HCT116 (cell line): Measurements from ENCODE around the gene EGFR. TPM values are rescaled to one million over a fixed set of nuclear protein-coding genes. Genes with fewer than 3 reads are reported as not detected.
A peak's percentile ranks its signal among the peaks of the same experiment; 100 is the strongest.

Experiments
- ATAC-seq: fragments of 200-7000 bp; cut with Tn5 transposase; 2 replicates; pipeline ENCODE4 v1.9.1; 2020; ENCODE audit warnings: mild to moderate bottlenecking, moderate library complexity
- BruUV-seq: library from RNA; stranded (reverse); fragments of 400-500 nt; replicated peaks from 2 replicates; lab custom pipeline; 2021; lab: Mats Ljungman, UMichigan
- CTCF ChIA-PET: fragments of 300-600 bp; sonication (Branson Sonifier 250); formaldehyde crosslinking; loops from one replicate; lab custom pipeline; 2021; ENCODE audit warnings: antibody characterized with exemption; lab: Charles Lee
- POLR2A ChIA-PET: fragments of 300-600, 350-600 bp; sonication (Branson Sonifier 250); formaldehyde crosslinking; loops from one replicate; lab custom pipeline; 2021; ENCODE audit warnings: antibody characterized with exemption; lab: Charles Lee
- RAD21 ChIA-PET, 2 experiments: fragments of 300-600 bp; sonication (Branson Sonifier 250); formaldehyde crosslinking; loops; one replicate each; lab custom pipeline; 2023; ENCODE audit warnings: low total read pairs in 2 of 2; ENCODE audit not compliant: uncharacterized antibody in 2 of 2, unreplicated experiment in 2 of 2, low non-redundant PET in 1 of 2; lab: Charles Lee
- DNase-seq: peaks from one replicate; pipeline ENCODE4 v3.0.0-alpha.2; 2010; ENCODE audit warnings: low read depth, low spot score
- H2AFZ ChIP-seq: fragments of 200-600 bp; shearing (Covaris generic), sonication (generic); 2 replicates; pipeline ENCODE4 v1.6.1; 2017; ENCODE audit warnings: low read depth, mixed run types, mixed read lengths, antibody characterized with exemption, low read length; ENCODE audit not compliant: poor library complexity, severe bottlenecking
- H3K27ac ChIP-seq: 2 replicates; pipeline ENCODE4 v1.5.1; 2012; ENCODE audit warnings: low read depth, low read length
- H3K27me3 ChIP-seq: fragments of 200-600 bp; sonication (generic); 2 replicates; pipeline ENCODE4 v1.6.1; 2016; ENCODE audit warnings: mixed run types, low read length, mixed read lengths; ENCODE audit not compliant: insufficient read depth
- H3K36me3 ChIP-seq, 2 experiments: fragments of 200-500 bp in 1 of 2; fragments of 200-600 bp in 1 of 2; sonication (Bioruptor generic) in 1 of 2; sonication (generic) in 1 of 2; 2 replicates each; pipeline versions ENCODE4 v1.5.1 to v1.6.1; 2014 to 2016; ENCODE audit warnings: low read length in 2 of 2, inconsistent platforms in 1 of 2, mixed read lengths in 1 of 2, mixed run types in 1 of 2; ENCODE audit not compliant: insufficient read depth in 2 of 2, control insufficient read depth in 1 of 2
- H3K4me1 ChIP-seq, 2 experiments: fragments of 200-600 bp in 1 of 2; sonication (generic) in 1 of 2; 2 replicates each; pipeline versions ENCODE4 v1.5.1 to v1.6.1; 2012 to 2017; ENCODE audit warnings: low read length in 2 of 2, inconsistent platforms in 1 of 2, mild to moderate bottlenecking in 1 of 2, mixed read lengths in 1 of 2, mixed run types in 1 of 2, moderate library complexity in 1 of 2; ENCODE audit not compliant: insufficient read depth in 2 of 2, control insufficient read depth in 1 of 2
- H3K4me2 ChIP-seq: fragments of 200-600 bp; sonication (generic); 2 replicates; pipeline ENCODE4 v1.6.1; 2017; ENCODE audit warnings: mixed run types, low read length, mixed read lengths
- H3K4me3 ChIP-seq, 2 experiments: fragments of 200-600 bp in 1 of 2; sonication (generic) in 1 of 2; replicated peaks in 1 of 2; 2 replicates each; pipeline ENCODE4 v1.5.1; 2011 to 2016; ENCODE audit warnings: low read length in 2 of 2, control low read depth in 1 of 2, low read depth in 1 of 2, mild to moderate bottlenecking in 1 of 2, mixed read lengths in 1 of 2, mixed run types in 1 of 2
- H3K79me2 ChIP-seq: fragments of 200-600 bp; sonication (generic); 2 replicates; pipeline ENCODE4 v1.6.1; 2017; ENCODE audit warnings: mild to moderate bottlenecking, mixed run types, low read length, moderate library complexity, mixed read lengths; ENCODE audit not compliant: insufficient read depth
- H3K9ac ChIP-seq: fragments of 200-600 bp; sonication (generic); 2 replicates; pipeline ENCODE4 v1.6.1; 2016; ENCODE audit warnings: low read length, mixed read lengths
- H3K9me2 ChIP-seq: fragments of 200-600 bp; sonication (generic), shearing (Covaris generic); 2 replicates; pipeline ENCODE4 v1.6.1; 2017; ENCODE audit warnings: mixed run types, mild to moderate bottlenecking, moderate library complexity; ENCODE audit not compliant: insufficient read depth
- H3K9me3 ChIP-seq, 2 experiments: fragments of 200-500 bp in 1 of 2; fragments of 200-600 bp in 1 of 2; sonication (Bioruptor generic) in 1 of 2; sonication (generic) in 1 of 2; 2 replicates each; pipeline ENCODE4 v1.6.1; 2014 to 2017; ENCODE audit warnings: low read length in 2 of 2, mixed read lengths in 2 of 2, inconsistent platforms in 1 of 2, low read depth in 1 of 2, mild to moderate bottlenecking in 1 of 2, mixed run types in 1 of 2, moderate library complexity in 1 of 2; ENCODE audit not compliant: control insufficient read depth in 1 of 2, insufficient read depth in 1 of 2
- H4K20me1 ChIP-seq: fragments of 200-600 bp; sonication (generic), shearing (Covaris generic); 2 replicates; pipeline ENCODE4 v1.6.1; 2017; ENCODE audit warnings: mixed run types, mild to moderate bottlenecking, moderate library complexity; ENCODE audit not compliant: insufficient read depth
- CBX3 ChIP-seq: IDR thresholded peaks from 2 replicates; pipeline ENCODE4 v1.6.1; 2012; ENCODE audit warnings: low read depth
- CEBPB ChIP-seq: IDR thresholded peaks from 2 replicates; pipeline ENCODE4 v1.6.1; 2012; ENCODE audit warnings: low read depth
- ELF1 ChIP-seq: IDR thresholded peaks from 2 replicates; pipeline ENCODE4 v1.6.1; 2012; ENCODE audit warnings: low read depth, borderline replicate concordance
- EZH2 ChIP-seq: fragments of 200-600 bp; sonication (generic); IDR thresholded peaks from 2 replicates; pipeline ENCODE4 v1.6.1; 2017; ENCODE audit warnings: antibody characterized with exemption, mixed run types
- EZH2phosphoT487 ChIP-seq: fragments of 200-600 bp; IDR thresholded peaks from 2 replicates; pipeline ENCODE4 v1.6.1; 2018; ENCODE audit warnings: antibody characterized with exemption, borderline replicate concordance
- FOSL1 ChIP-seq: IDR thresholded peaks from 2 replicates; pipeline ENCODE4 v1.6.1; 2012; ENCODE audit warnings: low read depth
- JUND ChIP-seq: IDR thresholded peaks from 2 replicates; pipeline ENCODE4 v1.6.1; 2012
- POLR2AphosphoS5 ChIP-seq: IDR thresholded peaks from 2 replicates; pipeline ENCODE4 v1.6.1; 2011; ENCODE audit warnings: mild to moderate bottlenecking, low read depth, low read length, moderate library complexity
- RAD21 ChIP-seq: IDR thresholded peaks from 2 replicates; pipeline ENCODE4 v1.6.1; 2012; ENCODE audit warnings: low read depth, mild to moderate bottlenecking
- SP1 ChIP-seq: IDR thresholded peaks from 2 replicates; pipeline ENCODE4 v1.6.1; 2012; ENCODE audit warnings: low read depth
- SRF ChIP-seq: IDR thresholded peaks from 2 replicates; pipeline ENCODE4 v1.6.1; 2012; ENCODE audit warnings: low read depth
- TCF7L2 ChIP-seq: IDR thresholded peaks from 2 replicates; pipeline ENCODE4 v1.7.0; 2011; ENCODE audit warnings: borderline replicate concordance, inconsistent platforms; ENCODE audit not compliant: insufficient read depth, insufficient read length; ENCODE audit errors: extremely low read depth
- ZNF274 ChIP-seq: fragments of 200-500 bp; sonication (Bioruptor generic); IDR thresholded peaks from 2 replicates; pipeline ENCODE4 v1.6.1; 2014; ENCODE audit warnings: mild to moderate bottlenecking, low read depth, low read length, inconsistent platforms
- intact Hi-C: fragments of 100-400 bp; cut with micrococcal nuclease; formaldehyde crosslinking; loops from 2 replicates; pipeline ENCODE4 v1.10.0; 2022
- total RNA-seq: library from RNA; stranded (reverse); gene quantifications from one replicate; pipeline ENCODE4 v1.2.1, GENCODE V29; 2021; ENCODE audit not compliant: unreplicated experiment
- TF ChIP-seq, protein P1 (sequence below): IDR thresholded peaks from 2 replicates; pipeline ENCODE4 v1.6.1; 2012

The EGFR gene
- total RNA-seq, 1 experiment from 2014 or later: 71.5 TPM

DNA sequence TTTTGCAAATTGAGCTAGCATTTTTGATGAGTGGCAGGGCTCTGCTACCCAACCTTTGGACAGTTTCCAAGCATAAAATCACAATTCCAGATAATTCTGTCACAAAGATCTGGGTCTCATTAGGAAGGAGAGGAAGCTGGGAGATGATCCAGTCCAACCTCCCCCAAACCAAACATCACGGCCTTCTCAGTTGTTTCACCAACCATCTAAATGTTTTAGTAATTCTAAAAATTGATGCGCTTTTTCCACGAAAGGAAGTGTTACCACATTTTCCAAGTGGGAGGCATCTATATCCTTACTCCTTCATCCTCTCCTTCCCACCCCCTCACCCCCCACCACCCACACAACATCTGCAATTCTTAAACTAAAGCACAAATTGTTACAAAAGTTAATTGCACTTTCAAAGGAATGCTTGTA is 108.3 kb downstream of the EGFR start:
- no peaks in the 10 kb centered on the region for H3K27me3 ChIP-seq
- H2AFZ ChIP-seq: no peak overlapping the region
- H3K36me3 ChIP-seq: peaks cover 0 to 8% of the 10 kb centered on the region in 2 experiments; a peak in 1 of 4 replicates
- no peak for DNase-seq
- POLR2A ChIA-PET: no interaction called here
- no peak for TF ChIP-seq FOSL1
- no peak for TF ChIP-seq ZNF274
- TF ChIP-seq CEBPB: no peak
- no peak for TF ChIP-seq EZH2
- TF ChIP-seq, protein P1, sequence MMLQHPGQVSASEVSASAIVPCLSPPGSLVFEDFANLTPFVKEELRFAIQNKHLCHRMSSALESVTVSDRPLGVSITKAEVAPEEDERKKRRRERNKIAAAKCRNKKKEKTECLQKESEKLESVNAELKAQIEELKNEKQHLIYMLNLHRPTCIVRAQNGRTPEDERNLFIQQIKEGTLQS: no peak
- TF ChIP-seq SRF: no peak
- no peak for TF ChIP-seq TCF7L2
- TF ChIP-seq RAD21: no peak
- no peak for TF ChIP-seq EZH2phosphoT487
- no peak for TF ChIP-seq POLR2AphosphoS5
- TF ChIP-seq JUND: no peak
- TF ChIP-seq SP1: no peak
- TF ChIP-seq ELF1: no peak
- TF ChIP-seq CBX3: no peak
- TF ChIP-seq, all 23 proteins: peak for 0
- ChIA-PET CTCF (no interaction called here), RAD21 (no interaction called here)
- H3K4me1 ChIP-seq: peaks cover 58 to 78% of the 10 kb centered on the region in 2 experiments
- peaks cover 52% of the 10 kb centered on the region; the same call in 1 of the 2 replicates for H3K79me2 ChIP-seq
- no peaks in the 10 kb centered on the region for H4K20me1 ChIP-seq
- no peak overlapping the region for H3K4me3 ChIP-seq
- no peaks in the 10 kb centered on the region; a peak in 1 of 4 replicates for H3K9me3 ChIP-seq
- H3K9ac ChIP-seq: no peak overlapping the region
- intact Hi-C loops: no loop called here
- peak overlapping the region; percentile 56 for H3K27ac ChIP-seq
- no peak for ATAC-seq
- no peaks in the 10 kb centered on the region for H3K9me2 ChIP-seq
- BruUV-seq: no TSS peak
- peak overlapping the region; percentile 70 for H3K4me2 ChIP-seq
